GM23338 (cell line): ENCODE results near the gene PEX13.

Source experiments
- CREB1 ChIP-seq: fragments of 250-450 bp; sonication (Bioruptor Pico); IDR thresholded peaks from 2 replicates; pipeline ENCODE4 v1.5.0; 2020; ENCODE audit warnings: low read depth, mild to moderate bottlenecking, moderate library complexity
- CTCF ChIP-seq, 2 experiments: fragments of 200-600 bp in 1 of 2; sonication (generic) in 1 of 2; conservative IDR thresholded peaks; 2 replicates each; pipeline versions ENCODE4 v1.5.1 to v1.6.1; 2016 to 2017; ENCODE audit warnings: antibody characterized with exemption in 2 of 2, low read depth in 2 of 2, mild to moderate bottlenecking in 2 of 2, moderate library complexity in 1 of 2
- EZH2 ChIP-seq: fragments of 200-600 bp; sonication (generic); IDR thresholded peaks from one replicate; pipeline ENCODE4 v1.8.0; 2017; ENCODE audit warnings: antibody characterized with exemption, mild to moderate bottlenecking, low read depth; ENCODE audit not compliant: unreplicated experiment
- EZH2phosphoT487 ChIP-seq: fragments of 200-600 bp; sonication (generic); IDR thresholded peaks from one replicate; pipeline ENCODE4 v1.8.1; 2018; ENCODE audit warnings: antibody characterized with exemption; ENCODE audit not compliant: unreplicated experiment
- JUNB ChIP-seq: IDR thresholded peaks from one replicate; pipeline ENCODE4 v1.6.1; 2016; ENCODE audit warnings: antibody characterized with exemption; ENCODE audit not compliant: unreplicated experiment
- POLR2AphosphoS5 ChIP-seq: IDR thresholded peaks from 2 replicates; pipeline ENCODE4 v1.6.1; 2016; ENCODE audit warnings: antibody characterized with exemption, low read depth
- STAT1 ChIP-seq: IDR thresholded peaks from one replicate; pipeline ENCODE4 v1.6.1; 2016; ENCODE audit warnings: antibody characterized with exemption; ENCODE audit not compliant: unreplicated experiment
- ZNF114 ChIP-seq: fragments of 250-450 bp; sonication (Bioruptor Pico); IDR thresholded peaks from 2 replicates; pipeline ENCODE4 v1.5.0; 2020; ENCODE audit warnings: mild to moderate bottlenecking, moderate library complexity
- ZNF331 ChIP-seq: fragments of 250-450 bp; sonication (Bioruptor Pico); IDR thresholded peaks from 2 replicates; pipeline ENCODE4 v1.5.0; 2020; ENCODE audit warnings: low read depth, mild to moderate bottlenecking, moderate library complexity
- TF ChIP-seq, protein P1 (sequence below): IDR thresholded peaks from one replicate; pipeline ENCODE4 v1.6.1; 2018; ENCODE audit warnings: antibody characterized with exemption; ENCODE audit not compliant: unreplicated experiment
- TF ChIP-seq, protein P2 (sequence below): IDR thresholded peaks from 2 replicates; pipeline ENCODE4 v1.6.1; 2016; ENCODE audit warnings: antibody characterized with exemption

- TF ChIP-seq CTCF (conservative IDR thresholded peaks at IDR 0.05; ENCODE audit: low read depth in 2 of 2) (no peak), POLR2AphosphoS5 (no peak), CREB1 (no peak), EZH2phosphoT487 (no peak), EZH2 (no peak), STAT1 (no peak), ZNF331 (CRISPR knock-in tag) (no peak), JUNB (no peak), ZNF114 (CRISPR knock-in tag) (no peak)
- TF ChIP-seq, protein P1, sequence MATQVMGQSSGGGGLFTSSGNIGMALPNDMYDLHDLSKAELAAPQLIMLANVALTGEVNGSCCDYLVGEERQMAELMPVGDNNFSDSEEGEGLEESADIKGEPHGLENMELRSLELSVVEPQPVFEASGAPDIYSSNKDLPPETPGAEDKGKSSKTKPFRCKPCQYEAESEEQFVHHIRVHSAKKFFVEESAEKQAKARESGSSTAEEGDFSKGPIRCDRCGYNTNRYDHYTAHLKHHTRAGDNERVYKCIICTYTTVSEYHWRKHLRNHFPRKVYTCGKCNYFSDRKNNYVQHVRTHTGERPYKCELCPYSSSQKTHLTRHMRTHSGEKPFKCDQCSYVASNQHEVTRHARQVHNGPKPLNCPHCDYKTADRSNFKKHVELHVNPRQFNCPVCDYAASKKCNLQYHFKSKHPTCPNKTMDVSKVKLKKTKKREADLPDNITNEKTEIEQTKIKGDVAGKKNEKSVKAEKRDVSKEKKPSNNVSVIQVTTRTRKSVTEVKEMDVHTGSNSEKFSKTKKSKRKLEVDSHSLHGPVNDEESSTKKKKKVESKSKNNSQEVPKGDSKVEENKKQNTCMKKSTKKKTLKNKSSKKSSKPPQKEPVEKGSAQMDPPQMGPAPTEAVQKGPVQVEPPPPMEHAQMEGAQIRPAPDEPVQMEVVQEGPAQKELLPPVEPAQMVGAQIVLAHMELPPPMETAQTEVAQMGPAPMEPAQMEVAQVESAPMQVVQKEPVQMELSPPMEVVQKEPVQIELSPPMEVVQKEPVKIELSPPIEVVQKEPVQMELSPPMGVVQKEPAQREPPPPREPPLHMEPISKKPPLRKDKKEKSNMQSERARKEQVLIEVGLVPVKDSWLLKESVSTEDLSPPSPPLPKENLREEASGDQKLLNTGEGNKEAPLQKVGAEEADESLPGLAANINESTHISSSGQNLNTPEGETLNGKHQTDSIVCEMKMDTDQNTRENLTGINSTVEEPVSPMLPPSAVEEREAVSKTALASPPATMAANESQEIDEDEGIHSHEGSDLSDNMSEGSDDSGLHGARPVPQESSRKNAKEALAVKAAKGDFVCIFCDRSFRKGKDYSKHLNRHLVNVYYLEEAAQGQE = no peak
- TF ChIP-seq, protein P2, sequence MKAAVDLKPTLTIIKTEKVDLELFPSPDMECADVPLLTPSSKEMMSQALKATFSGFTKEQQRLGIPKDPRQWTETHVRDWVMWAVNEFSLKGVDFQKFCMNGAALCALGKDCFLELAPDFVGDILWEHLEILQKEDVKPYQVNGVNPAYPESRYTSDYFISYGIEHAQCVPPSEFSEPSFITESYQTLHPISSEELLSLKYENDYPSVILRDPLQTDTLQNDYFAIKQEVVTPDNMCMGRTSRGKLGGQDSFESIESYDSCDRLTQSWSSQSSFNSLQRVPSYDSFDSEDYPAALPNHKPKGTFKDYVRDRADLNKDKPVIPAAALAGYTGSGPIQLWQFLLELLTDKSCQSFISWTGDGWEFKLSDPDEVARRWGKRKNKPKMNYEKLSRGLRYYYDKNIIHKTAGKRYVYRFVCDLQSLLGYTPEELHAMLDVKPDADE = no peak
These were observed 24.5 kb upstream of the PEX13 start for GRCh38 chr2:60992985-60993392.
